ENCODE results near the gene KCNH1. TPM values are rescaled to one million over a fixed set of nuclear protein-coding genes. Genes with fewer than 3 reads are reported as not detected.

The KCNH1 gene
- total and polyA plus RNA-seq, 2 experiments from 2014 or later: 0.71 to 1.8 TPM

DNA sequence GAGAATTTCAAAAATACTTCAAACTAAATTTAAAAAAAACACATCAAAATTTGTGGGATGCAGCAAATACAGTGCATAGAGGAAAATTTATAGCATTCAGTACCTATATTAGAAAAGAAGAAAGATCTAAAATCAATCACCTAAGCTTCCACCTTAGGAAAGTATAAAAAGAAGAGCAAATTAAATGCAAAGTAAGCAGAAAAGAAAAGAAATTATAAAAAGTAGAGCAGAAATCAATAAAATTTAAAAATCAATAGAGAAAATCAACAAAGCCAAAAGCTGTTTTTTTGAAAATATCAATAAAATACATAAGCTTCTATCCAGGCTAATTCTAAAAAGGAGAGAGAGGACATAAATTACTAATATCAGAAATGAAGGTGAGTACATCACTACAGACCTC is 255.4 kb downstream of the KCNH1 start:
- H3K4me1 ChIP-seq (ENCODE audit: insufficient read depth): peaks cover 6% of the 10 kb centered on the region
- H3K9ac ChIP-seq: no peak overlapping the region
- H3K4me3 ChIP-seq: no peak overlapping the region
- TF ChIP-seq EZH2 (IDR thresholded peaks at IDR 0.05; ENCODE audit: insufficient read depth, poor library complexity, severe bottlenecking) (no peak), EZH2phosphoT487 (IDR thresholded peaks at IDR 0.05; ENCODE audit: insufficient read depth, low read depth) (no peak)
- H4K20me1 ChIP-seq (ENCODE audit: insufficient read depth): no peaks in the 10 kb centered on the region
- H3K27me3 ChIP-seq (replicated peaks; ENCODE audit: insufficient read depth): no peaks in the 10 kb centered on the region
- DNase-seq: no peak
- H2AFZ ChIP-seq: no peak overlapping the region
- no peaks in the 10 kb centered on the region for H3K9me2 ChIP-seq (ENCODE audit: insufficient read depth)
- no peaks in the 10 kb centered on the region for H3K36me3 ChIP-seq (ENCODE audit: low read depth)
- H3K4me2 ChIP-seq (ENCODE audit: unreplicated experiment): no peak overlapping the region
- H3K9me3 ChIP-seq (ENCODE audit: low read depth): no peaks in the 10 kb centered on the region
- no peaks in the 10 kb centered on the region for H3K79me2 ChIP-seq (ENCODE audit: insufficient read depth)
- in situ Hi-C loops (cut with MboI): no loop called here
- peaks cover 5% of the 10 kb centered on the region for H3F3A ChIP-seq (ENCODE audit: insufficient read depth)
- H3K27ac ChIP-seq: no peak overlapping the region

DNA sequence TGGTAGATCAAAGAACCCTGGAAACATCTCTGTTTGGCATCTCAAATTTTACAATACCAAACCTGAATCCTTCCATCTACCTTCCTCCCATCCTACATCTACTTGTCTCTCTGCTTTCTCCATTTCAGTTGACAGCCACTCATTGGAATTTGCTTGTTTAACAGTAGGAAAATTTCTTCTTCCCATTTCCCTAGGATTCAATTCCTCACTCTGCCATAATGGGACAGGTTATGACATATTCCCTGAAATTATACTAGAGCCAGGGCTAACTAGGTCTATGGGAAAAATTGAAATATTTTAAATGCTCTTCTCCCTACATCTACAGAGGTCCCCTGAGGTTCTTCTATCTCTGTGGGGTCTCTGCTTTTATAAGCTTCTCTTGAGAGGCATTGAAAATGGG is 257.7 kb downstream of the KCNH1 start:
- Histone ChIP-seq H3K4me3 (no peak overlapping the region), H2AFZ (no peak overlapping the region), H3K27ac (no peak overlapping the region), H3F3A (ENCODE audit: insufficient read depth) (no peaks in the 10 kb centered on the region), H3K9me3 (ENCODE audit: low read depth) (no peaks in the 10 kb centered on the region), H3K4me2 (ENCODE audit: unreplicated experiment) (no peak overlapping the region), H3K4me1 (ENCODE audit: insufficient read depth) (no peaks in the 10 kb centered on the region), H3K36me3 (ENCODE audit: low read depth) (no peaks in the 10 kb centered on the region), H3K9me2 (ENCODE audit: insufficient read depth) (no peaks in the 10 kb centered on the region), H3K27me3 (replicated peaks; ENCODE audit: insufficient read depth) (no peaks in the 10 kb centered on the region), H4K20me1 (ENCODE audit: insufficient read depth) (no peaks in the 10 kb centered on the region), H3K79me2 (ENCODE audit: insufficient read depth) (no peaks in the 10 kb centered on the region), H3K9ac (no peak overlapping the region)
- DNase-seq: no peak
- no peak for TF ChIP-seq EZH2phosphoT487 (IDR thresholded peaks at IDR 0.05; ENCODE audit: insufficient read depth, low read depth)
- no peak for TF ChIP-seq EZH2 (IDR thresholded peaks at IDR 0.05; ENCODE audit: insufficient read depth, poor library complexity, severe bottlenecking)
- in situ Hi-C loops (cut with MboI): no loop called here

DNA sequence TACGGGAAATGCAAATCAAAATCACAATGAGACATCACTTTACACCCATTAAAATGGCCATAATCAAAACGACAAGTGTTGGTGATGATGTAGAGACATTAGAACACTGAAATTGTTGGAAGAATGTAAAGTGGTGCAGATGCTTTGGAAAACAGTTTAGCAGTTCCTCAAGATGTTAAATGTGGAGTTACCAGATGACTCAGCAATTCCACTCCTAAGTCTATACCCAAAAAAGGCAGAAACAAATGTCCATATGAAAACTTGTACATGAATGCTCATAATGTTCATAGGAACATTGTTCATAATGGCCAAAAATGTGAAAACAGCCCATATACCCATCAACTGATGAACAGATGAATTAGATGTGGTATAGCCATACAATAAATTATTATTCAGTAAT is 267.4 kb downstream of the KCNH1 start:
- 8 to 12% methylated on average over 2 of the region's 2 CpGs for WGBS, 2 experiments (ENCODE audit: low coverage in 1 of 2, low lambda C conversion rate in 2 of 2, missing lambda C conversion rate in 2 of 2)
- Histone ChIP-seq H3K4me3 (no peak overlapping the region), H3K27ac (no peak overlapping the region), H3K27me3 (replicated peaks; ENCODE audit: insufficient read depth) (no peaks in the 10 kb centered on the region), H3K9me3 (ENCODE audit: low read depth) (no peaks in the 10 kb centered on the region), H3K79me2 (ENCODE audit: insufficient read depth) (no peaks in the 10 kb centered on the region), H3K9ac (no peak overlapping the region), H2AFZ (no peak overlapping the region), H3F3A (ENCODE audit: insufficient read depth) (no peaks in the 10 kb centered on the region), H3K36me3 (ENCODE audit: low read depth) (no peaks in the 10 kb centered on the region), H3K9me2 (ENCODE audit: insufficient read depth) (no peaks in the 10 kb centered on the region), H3K4me2 (ENCODE audit: unreplicated experiment) (no peak overlapping the region), H3K4me1 (ENCODE audit: insufficient read depth) (no peaks in the 10 kb centered on the region), H4K20me1 (ENCODE audit: insufficient read depth) (no peaks in the 10 kb centered on the region)
- no peak for DNase-seq
- in situ Hi-C loops (cut with MboI): no loop called here
- TF ChIP-seq EZH2 (IDR thresholded peaks at IDR 0.05; ENCODE audit: insufficient read depth, poor library complexity, severe bottlenecking): no peak
- TF ChIP-seq EZH2phosphoT487 (IDR thresholded peaks at IDR 0.05; ENCODE audit: insufficient read depth, low read depth): no peak

DNA sequence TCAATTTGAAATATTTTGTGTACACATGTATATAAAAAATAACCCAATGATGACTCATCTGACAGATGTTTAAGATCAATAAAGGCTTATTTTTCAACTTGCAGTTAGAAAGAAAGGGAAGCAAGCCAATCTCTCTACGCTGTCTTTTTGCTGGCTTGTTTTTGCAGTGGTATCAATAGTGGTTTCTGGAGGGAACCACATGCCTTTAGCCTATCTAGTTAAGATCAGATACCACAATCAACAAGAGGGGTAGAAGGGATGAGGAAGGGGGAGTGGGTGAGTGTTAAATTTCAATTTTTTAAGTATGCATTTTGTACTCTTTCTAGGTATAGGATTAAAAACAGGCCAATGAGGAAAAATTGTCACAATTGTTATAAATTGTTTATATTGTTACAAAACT is 276.2 kb downstream of the KCNH1 start:
- Histone ChIP-seq H4K20me1 (ENCODE audit: insufficient read depth) (no peaks in the 10 kb centered on the region), H2AFZ (no peak overlapping the region), H3K4me2 (ENCODE audit: unreplicated experiment) (no peak overlapping the region), H3K4me3 (no peak overlapping the region), H3K9me2 (ENCODE audit: insufficient read depth) (no peaks in the 10 kb centered on the region), H3K4me1 (ENCODE audit: insufficient read depth) (no peaks in the 10 kb centered on the region), H3K79me2 (ENCODE audit: insufficient read depth) (no peaks in the 10 kb centered on the region), H3K36me3 (ENCODE audit: low read depth) (no peaks in the 10 kb centered on the region), H3K27ac (no peak overlapping the region), H3K27me3 (replicated peaks; ENCODE audit: insufficient read depth) (no peaks in the 10 kb centered on the region), H3K9me3 (ENCODE audit: low read depth) (no peaks in the 10 kb centered on the region), H3K9ac (no peak overlapping the region), H3F3A (ENCODE audit: insufficient read depth) (no peaks in the 10 kb centered on the region)
- in situ Hi-C loops (cut with MboI): no loop called here
- no peak for DNase-seq
- 6 to 14% methylated on average over 1 of the region's 1 CpG for WGBS, 2 experiments (ENCODE audit: low coverage in 1 of 2, low lambda C conversion rate in 2 of 2, missing lambda C conversion rate in 2 of 2)
- TF ChIP-seq EZH2phosphoT487 (IDR thresholded peaks at IDR 0.05; ENCODE audit: insufficient read depth, low read depth) (no peak), EZH2 (IDR thresholded peaks at IDR 0.05; ENCODE audit: insufficient read depth, poor library complexity, severe bottlenecking) (no peak)

DNA sequence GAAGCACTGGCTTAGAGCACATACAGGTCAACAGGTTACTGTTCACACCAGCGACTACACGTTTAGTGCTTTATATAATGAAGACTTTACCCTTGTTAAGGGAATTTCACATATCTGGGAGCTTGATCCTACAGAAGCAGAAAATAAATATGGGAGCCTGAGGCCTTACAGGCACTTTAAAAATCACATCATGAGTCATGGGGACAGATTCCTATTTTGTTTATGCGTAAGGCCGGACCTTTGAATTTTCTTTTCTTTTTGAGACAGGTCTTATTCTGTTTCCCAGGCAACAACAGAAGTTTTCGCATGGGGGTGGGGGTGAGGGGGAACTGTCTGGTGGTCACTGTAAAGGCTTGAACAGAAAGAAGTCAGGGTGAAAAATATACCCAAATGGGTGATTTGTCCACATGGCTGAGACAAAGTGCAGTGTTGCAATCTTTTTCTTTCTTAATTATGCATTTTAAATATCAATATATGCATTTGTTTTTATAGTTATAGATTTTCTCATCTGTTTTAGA is 276.7 kb downstream of the KCNH1 start:
- Histone ChIP-seq H3K9me3 (ENCODE audit: low read depth) (no peaks in the 10 kb centered on the region), H3K36me3 (ENCODE audit: low read depth) (no peaks in the 10 kb centered on the region), H3K27ac (no peak overlapping the region), H3K4me1 (ENCODE audit: insufficient read depth) (no peaks in the 10 kb centered on the region), H3K9ac (no peak overlapping the region), H2AFZ (no peak overlapping the region), H3K27me3 (replicated peaks; ENCODE audit: insufficient read depth) (no peaks in the 10 kb centered on the region), H4K20me1 (ENCODE audit: insufficient read depth) (no peaks in the 10 kb centered on the region), H3K4me2 (ENCODE audit: unreplicated experiment) (no peak overlapping the region), H3K4me3 (no peak overlapping the region), H3K9me2 (ENCODE audit: insufficient read depth) (no peaks in the 10 kb centered on the region), H3K79me2 (ENCODE audit: insufficient read depth) (no peaks in the 10 kb centered on the region), H3F3A (ENCODE audit: insufficient read depth) (no peaks in the 10 kb centered on the region)
- WGBS, 2 experiments (ENCODE audit: low coverage in 1 of 2, low lambda C conversion rate in 2 of 2, missing lambda C conversion rate in 2 of 2): 41 to 46% methylated on average over 5 of the region's 5 CpGs
- in situ Hi-C loops (cut with MboI): no loop called here
- DNase-seq: no peak
- no peak for TF ChIP-seq EZH2 (IDR thresholded peaks at IDR 0.05; ENCODE audit: insufficient read depth, poor library complexity, severe bottlenecking)
- TF ChIP-seq EZH2phosphoT487 (IDR thresholded peaks at IDR 0.05; ENCODE audit: insufficient read depth, low read depth): no peak

All from GM23248 (cell line).